BLaER1 (cell line): ENCODE results near the gene ELOVL1.
A peak's percentile ranks its signal among the peaks of the same experiment; 100 is the strongest.
"Not testable (repeated sequence)": the region's sequence is repeated elsewhere in the genome, so short reads cannot be mapped to it uniquely, and the experiment has no call there.

ENCODE experiments used
- H3K27ac ChIP-seq: shearing (Covaris generic); formaldehyde crosslinking; 2 replicates; pipeline ENCODE4 v1.8.1; 2022
- H3K27me3 ChIP-seq: shearing (Covaris generic); formaldehyde crosslinking; 2 replicates; pipeline ENCODE4 v1.8.1; 2022
- H3K36me3 ChIP-seq: shearing (Covaris generic); formaldehyde crosslinking; 2 replicates; pipeline ENCODE4 v1.8.1; 2022
- H3K4me1 ChIP-seq: shearing (Covaris generic); formaldehyde crosslinking; 2 replicates; pipeline ENCODE4 v1.8.1; 2022
- H3K4me2 ChIP-seq: shearing (Covaris generic); formaldehyde crosslinking; 2 replicates; pipeline ENCODE4 v1.8.1; 2022
- H3K4me3 ChIP-seq: shearing (Covaris generic); formaldehyde crosslinking; 2 replicates; pipeline ENCODE4 v1.8.1; 2022
- H3K9ac ChIP-seq: shearing (Covaris generic); formaldehyde crosslinking; 2 replicates; pipeline ENCODE4 v1.8.1; 2022
- H3K9me3 ChIP-seq: shearing (Covaris generic); formaldehyde crosslinking; 2 replicates; pipeline ENCODE4 v1.8.1; 2022
- H4K20me1 ChIP-seq: shearing (Covaris generic); formaldehyde crosslinking; 2 replicates; pipeline ENCODE4 v1.8.1; 2022
- Cebpa-rat ChIP-seq: shearing (Covaris generic); IDR thresholded peaks from 2 replicates; pipeline ENCODE4 v1.8.1; 2022

ELOVL1 gene

GRCh38 chr1:43367904-43368645 lies at the start of gene ELOVL1:
ELOVL1 (minus strand) TSS chr1:43368011; CDS start chr1:43365609, 2,402 bp downstream.
- Histone ChIP-seq H3K9ac (peak within 1 kb of the TSS; percentile 86), H3K36me3 (peaks cover 30% of the 10 kb centered on the region), H4K20me1 (peaks cover 18% of the 10 kb centered on the region), H3K27me3 (no peaks in the 10 kb centered on the region), H3K27ac (peak within 1 kb of the TSS; percentile 88), H3K4me1 (peaks cover 33% of the 10 kb centered on the region), H3K4me2 (peak within 1 kb of the TSS; percentile 95), H3K9me3 (no peaks in the 10 kb centered on the region), H3K4me3 (peak within 1 kb of the TSS; percentile 79)
- no peak for TF ChIP-seq Cebpa-rat

- no peak for TF ChIP-seq Cebpa-rat
- H4K20me1 ChIP-seq = no peaks in the 10 kb centered on the region
- no peaks in the 10 kb centered on the region for H3K4me1 ChIP-seq
- H3K36me3 ChIP-seq = peaks cover 85% of the 10 kb centered on the region
- H3K9me3 ChIP-seq = no peaks in the 10 kb centered on the region
- no peak overlapping the region for H3K4me3 ChIP-seq
- H3K27me3 ChIP-seq = no peaks in the 10 kb centered on the region
- H3K27ac ChIP-seq = no peak overlapping the region
- no peak overlapping the region for H3K9ac ChIP-seq
- no peak overlapping the region for H3K4me2 ChIP-seq
Measured at GRCh38 chr1:43415901-43416300, 48.1 kb upstream of the ELOVL1 start.

GRCh38 chr1:43414634-43415223 lies 46.9 kb upstream of the ELOVL1 start:
- no peak for TF ChIP-seq Cebpa-rat
- Histone ChIP-seq H4K20me1 (no peaks in the 10 kb centered on the region), H3K4me2 (no peak overlapping the region), H3K27me3 (no peaks in the 10 kb centered on the region), H3K9me3 (no peaks in the 10 kb centered on the region), H3K36me3 (peaks cover 85% of the 10 kb centered on the region), H3K4me1 (no peaks in the 10 kb centered on the region), H3K9ac (no peak overlapping the region), H3K27ac (no peak overlapping the region), H3K4me3 (no peak overlapping the region)

GRCh38 chr1:43413426-43413825 lies 45.6 kb upstream of the ELOVL1 start:
- H3K27ac ChIP-seq, H3K4me1 ChIP-seq, H3K4me2 ChIP-seq, H3K9me3 ChIP-seq, H3K4me3 ChIP-seq, H4K20me1 ChIP-seq, H3K27me3 ChIP-seq, H3K9ac ChIP-seq: not testable (repeated sequence)
- peaks cover 85% of the 10 kb centered on the region for H3K36me3 ChIP-seq

- Histone ChIP-seq H3K27me3 (no peaks in the 10 kb centered on the region), H3K36me3 (peaks cover 83% of the 10 kb centered on the region), H4K20me1 (no peaks in the 10 kb centered on the region), H3K27ac (no peak overlapping the region), H3K4me1 (no peaks in the 10 kb centered on the region), H3K9ac (no peak overlapping the region), H3K4me3 (no peak overlapping the region), H3K9me3 (no peaks in the 10 kb centered on the region), H3K4me2 (no peak overlapping the region)
- no peak for TF ChIP-seq Cebpa-rat
Measured at GRCh38 chr1:43410571-43410970, 42.8 kb upstream of the ELOVL1 start.

- H3K4me3 ChIP-seq = no peak overlapping the region
- H4K20me1 ChIP-seq = peaks cover 20% of the 10 kb centered on the region
- no peak for TF ChIP-seq Cebpa-rat
- H3K27ac ChIP-seq = no peak overlapping the region
- H3K36me3 ChIP-seq = peaks cover 87% of the 10 kb centered on the region
- H3K27me3 ChIP-seq = no peaks in the 10 kb centered on the region
- H3K9me3 ChIP-seq = no peaks in the 10 kb centered on the region
- H3K4me1 ChIP-seq = no peaks in the 10 kb centered on the region
- no peak overlapping the region for H3K9ac ChIP-seq
- no peak overlapping the region for H3K4me2 ChIP-seq
Measured at GRCh38 chr1:43405876-43406234, 38.0 kb upstream of the ELOVL1 start.

- no peaks in the 10 kb centered on the region for H3K4me1 ChIP-seq
- no peaks in the 10 kb centered on the region for H3K9me3 ChIP-seq
- no peak overlapping the region for H3K4me3 ChIP-seq
- TF ChIP-seq Cebpa-rat = no peak
- H4K20me1 ChIP-seq = peaks cover 24% of the 10 kb centered on the region
- no peak overlapping the region for H3K27ac ChIP-seq
- H3K9ac ChIP-seq = no peak overlapping the region
- H3K36me3 ChIP-seq = peaks cover 84% of the 10 kb centered on the region
- no peaks in the 10 kb centered on the region for H3K27me3 ChIP-seq
- no peak overlapping the region for H3K4me2 ChIP-seq
Measured at GRCh38 chr1:43405219-43405875, 37.5 kb upstream of the ELOVL1 start.

- peaks cover 76% of the 10 kb centered on the region for H3K36me3 ChIP-seq
- H3K4me1 ChIP-seq = no peaks in the 10 kb centered on the region
- H3K4me3 ChIP-seq = no peak overlapping the region
- peaks cover 24% of the 10 kb centered on the region for H4K20me1 ChIP-seq
- H3K27ac ChIP-seq = no peak overlapping the region
- TF ChIP-seq Cebpa-rat = peak; percentile 58
- H3K4me2 ChIP-seq = no peak overlapping the region
- no peaks in the 10 kb centered on the region for H3K27me3 ChIP-seq
- H3K9ac ChIP-seq = no peak overlapping the region
- no peaks in the 10 kb centered on the region for H3K9me3 ChIP-seq
Measured at GRCh38 chr1:43404353-43404752, 36.5 kb upstream of the ELOVL1 start.

GRCh38 chr1:43402089-43402865 lies 34.5 kb upstream of the ELOVL1 start:
- H3K9me3 ChIP-seq = no peaks in the 10 kb centered on the region
- no peak overlapping the region for H3K9ac ChIP-seq
- H3K4me2 ChIP-seq = no peak overlapping the region
- H3K4me3 ChIP-seq = no peak overlapping the region
- H3K27ac ChIP-seq = no peak overlapping the region
- no peaks in the 10 kb centered on the region for H3K4me1 ChIP-seq
- no peak for TF ChIP-seq Cebpa-rat
- peaks cover 64% of the 10 kb centered on the region for H3K36me3 ChIP-seq
- H3K27me3 ChIP-seq = no peaks in the 10 kb centered on the region
- H4K20me1 ChIP-seq = peaks cover 30% of the 10 kb centered on the region

GRCh38 chr1:43400441-43400840 lies 32.6 kb upstream of the ELOVL1 start:
- H3K9me3 ChIP-seq, H3K4me1 ChIP-seq, H3K9ac ChIP-seq, H3K27me3 ChIP-seq, H3K4me3 ChIP-seq, H3K27ac ChIP-seq, H3K4me2 ChIP-seq: not testable (repeated sequence)
- Histone ChIP-seq H4K20me1 (peaks cover 37% of the 10 kb centered on the region), H3K36me3 (peaks cover 58% of the 10 kb centered on the region)
